ENCODE measurements around the gene AKAP13.

AKAP13 gene

GRCh38 chr15:85639752-85640381, 259.5 kb downstream of the AKAP13 start:
- no peak for TF ChIP-seq CTCF (conservative IDR thresholded peaks at IDR 0.05; ENCODE audit: low read length)
- peak; percentile 84 for DNase-seq (ENCODE audit: low read depth)
- no peak overlapping the region for H3K4me3 ChIP-seq (ENCODE audit: low read length)

- no peak for DNase-seq (ENCODE audit: low read depth)
- peak overlapping the region; percentile 25 for H3K4me3 ChIP-seq (ENCODE audit: low read length)
- TF ChIP-seq CTCF (conservative IDR thresholded peaks at IDR 0.05; ENCODE audit: low read length): peak; percentile 23
These were observed 261.8 kb downstream of the AKAP13 start for GRCh38 chr15:85642065-85642692.

- TF ChIP-seq CTCF (conservative IDR thresholded peaks at IDR 0.05; ENCODE audit: low read length): no peak
- H3K4me3 ChIP-seq (ENCODE audit: low read length): peak overlapping the region; percentile 25
- peak; percentile 81 for DNase-seq (ENCODE audit: low read depth)
These were observed 262.3 kb downstream of the AKAP13 start for GRCh38 chr15:85642693-85643066.

GRCh38 chr15:85646538-85647091, 266.2 kb downstream of the AKAP13 start:
- peak; percentile 63 for DNase-seq (ENCODE audit: low read depth)
- no peak for TF ChIP-seq CTCF (conservative IDR thresholded peaks at IDR 0.05; ENCODE audit: low read length)

GRCh38 chr15:85649372-85649771, 269.0 kb downstream of the AKAP13 start:
- peak; percentile 73 for DNase-seq (ENCODE audit: low read depth)
- TF ChIP-seq CTCF (conservative IDR thresholded peaks at IDR 0.05; ENCODE audit: low read length): no peak
- H3K4me3 ChIP-seq (ENCODE audit: low read length): no peak overlapping the region

More at GRCh38 chr15:85646538-85647091, 266.2 kb downstream of the AKAP13 start:
- no peak overlapping the region for H3K4me3 ChIP-seq (ENCODE audit: low read length)

GRCh38 chr15:85651548-85651947, 271.1 kb downstream of the AKAP13 start:
- no peak overlapping the region for H3K4me3 ChIP-seq (ENCODE audit: low read length)
- no peak for TF ChIP-seq CTCF (conservative IDR thresholded peaks at IDR 0.05; ENCODE audit: low read length)
- DNase-seq (ENCODE audit: low read depth): no peak

- TF ChIP-seq CTCF (conservative IDR thresholded peaks at IDR 0.05; ENCODE audit: low read length): no peak
These were observed 272.1 kb downstream of the AKAP13 start for GRCh38 chr15:85652457-85652856.

More at GRCh38 chr15:85652457-85652856, 272.1 kb downstream of the AKAP13 start:
- no peak overlapping the region for H3K4me3 ChIP-seq (ENCODE audit: low read length)
- no peak for DNase-seq (ENCODE audit: low read depth)

Data from AG10803 (cell line).